ENCODE measurements around the gene C22orf23. TPM values are rescaled to one million over a fixed set of nuclear protein-coding genes. Genes with fewer than 3 reads are reported as not detected.

C22orf23 gene
- total RNA-seq, 1 donor from 2014 or later: not detected

DNA sequence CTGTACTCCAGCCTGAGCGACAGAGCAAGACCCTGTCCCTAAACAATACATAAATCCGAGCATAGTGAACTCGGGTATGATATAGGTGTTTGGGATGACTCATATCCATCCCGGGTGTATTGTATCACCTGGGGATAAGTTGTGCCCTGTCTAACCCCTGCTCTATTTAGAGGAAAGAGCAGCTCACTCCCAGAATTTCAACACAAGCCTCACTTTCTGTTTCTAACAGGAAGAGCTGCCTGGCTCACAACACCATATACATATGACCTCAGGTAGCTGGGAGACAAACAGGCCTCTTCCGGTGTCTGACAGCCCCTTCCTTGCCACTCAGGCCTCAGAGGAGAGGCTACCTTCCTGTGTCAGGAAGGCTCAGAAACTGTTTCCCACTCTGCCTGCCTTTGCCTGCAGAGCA lies 57.2 kb downstream of the C22orf23 start:
- Histone ChIP-seq H3K36me3 (no peaks in the 10 kb centered on the region), H3K9me3 (no peaks in the 10 kb centered on the region), H3K4me3 (no peak overlapping the region), H3K27me3 (no peaks in the 10 kb centered on the region), H3K4me1 (peaks cover 5 to 23% of the 10 kb centered on the region in 2 donors), H3K27ac (peak overlapping the region in 1 of 2 donors; percentile 8)
- DNase-seq (ENCODE audit: low spot score in 2 of 2): no peak
- no peak for TF ChIP-seq CTCF (IDR thresholded peaks at IDR 0.05)
- intact Hi-C loops (cut with DNase I): no loop called here

DNA sequence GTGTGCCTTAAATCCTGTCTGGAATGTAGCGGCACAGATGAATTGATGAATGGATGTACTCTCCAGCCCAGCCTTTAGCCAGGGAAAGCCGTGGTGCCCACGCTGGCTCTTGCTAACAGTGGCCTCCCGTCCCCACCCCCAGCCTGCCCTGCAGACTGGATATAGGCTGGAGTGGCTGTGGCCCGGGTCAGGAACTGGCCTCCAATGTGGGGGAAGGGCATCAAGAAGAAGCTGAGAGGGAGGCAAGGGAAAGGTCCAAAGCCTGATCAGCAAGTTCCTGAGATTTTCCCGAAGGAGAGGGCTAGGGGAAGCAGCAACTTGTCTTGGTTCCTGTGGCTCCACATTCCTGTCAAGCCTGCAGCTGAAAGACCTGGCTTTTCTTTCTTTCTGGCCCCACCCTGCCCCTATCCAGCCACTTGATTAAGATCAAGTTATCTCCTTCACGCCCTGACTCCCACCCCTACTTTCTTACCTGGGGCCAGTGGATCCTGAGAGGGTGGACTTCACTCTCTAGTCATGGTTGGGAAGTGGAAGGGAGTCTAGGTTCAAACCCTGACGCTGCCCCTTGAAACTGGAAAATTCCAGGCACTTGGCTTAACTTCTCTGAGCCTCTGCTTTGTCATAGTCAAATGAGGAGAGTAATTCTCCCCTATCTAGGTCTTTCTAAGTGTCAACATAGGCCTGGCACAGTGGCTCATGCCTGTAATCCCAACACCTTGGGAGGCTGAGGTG lies 58.3 kb downstream of the C22orf23 start:
- Histone ChIP-seq H3K27ac (no peak overlapping the region), H3K36me3 (peaks cover 0 to 9% of the 10 kb centered on the region in 2 donors), H3K4me1 (peaks cover 9 to 23% of the 10 kb centered on the region in 2 donors), H3K27me3 (no peaks in the 10 kb centered on the region), H3K9me3 (no peaks in the 10 kb centered on the region), H3K4me3 (no peak overlapping the region)
- no peak for TF ChIP-seq CTCF (IDR thresholded peaks at IDR 0.05)
- intact Hi-C loops (cut with DNase I): loop anchor here (5.0 kb wide), 1 partner anchor 37 kb away; no protein-coding TSS in a partner anchor
- no peak for DNase-seq (ENCODE audit: low spot score in 2 of 2)

DNA sequence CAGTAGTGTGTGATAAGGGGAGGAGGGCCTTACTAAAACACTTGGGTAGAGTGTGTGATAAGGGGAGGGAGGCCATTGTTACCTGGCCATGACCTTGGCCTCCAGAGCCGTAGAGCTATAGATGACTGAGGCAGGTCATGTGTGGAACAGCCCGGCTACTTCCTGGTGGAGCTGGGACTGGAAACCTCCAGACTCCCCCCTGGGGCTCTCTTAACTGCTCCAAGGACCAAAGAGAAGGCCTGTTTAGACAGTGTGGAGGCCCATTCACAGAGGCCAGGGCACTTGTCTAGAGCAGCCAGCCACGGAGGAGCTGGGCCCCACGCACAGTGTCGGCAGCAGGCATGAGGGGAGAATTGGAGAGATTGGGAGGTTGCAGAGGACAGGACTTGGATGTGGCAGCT lies 59.8 kb downstream of the C22orf23 start:
- H3K4me3 ChIP-seq: no peak overlapping the region
- peaks cover 13 to 24% of the 10 kb centered on the region in 2 donors for H3K36me3 ChIP-seq
- DNase-seq (ENCODE audit: low spot score in 2 of 2): no peak
- H3K27ac ChIP-seq: peak overlapping the region; percentile 75 to 79
- H3K4me1 ChIP-seq: peaks cover 9 to 23% of the 10 kb centered on the region in 2 donors
- TF ChIP-seq CTCF (IDR thresholded peaks at IDR 0.05): no peak
- intact Hi-C loops (cut with DNase I): loop anchor here (5.0 kb wide), 1 partner anchor 39 kb away; no protein-coding TSS in a partner anchor
- H3K9me3 ChIP-seq: no peaks in the 10 kb centered on the region
- H3K27me3 ChIP-seq: no peaks in the 10 kb centered on the region

Other genes with a start within 250 kb of the C22orf23 start
- 4.5 TPM for gene GCAT, start 145.7 kb downstream of the C22orf23 start, total RNA-seq
- not detected for gene GALR3, start 130.2 kb downstream of the C22orf23 start, total RNA-seq
- 61.8 TPM for gene ANKRD54, start 109.3 kb downstream of the C22orf23 start, total RNA-seq
- gene EIF3L, start 104.2 kb downstream of the C22orf23 start, total RNA-seq: 256 TPM
- 43.9 TPM for gene MICALL1, start 47.3 kb downstream of the C22orf23 start, total RNA-seq
- 204 TPM for gene POLR2F, start 98 bp upstream of the C22orf23 start, total RNA-seq
- gene SOX10, start 31.0 kb upstream of the C22orf23 start, total RNA-seq: 23.0 TPM
- gene PICK1, start 103.8 kb upstream of the C22orf23 start, total RNA-seq: 88.1 TPM
- not detected for gene SLC16A8, start 130.6 kb upstream of the C22orf23 start, total RNA-seq
- gene BAIAP2L2, start 157.1 kb upstream of the C22orf23 start, total RNA-seq: not detected
- 79.5 TPM for gene PLA2G6, start 228.2 kb upstream of the C22orf23 start, total RNA-seq
- gene MAFF, start 248.4 kb upstream of the C22orf23 start, total RNA-seq: 183 TPM

All from ascending aorta (tissue), 2 donors.